Endothelial cell of umbilical vein (primary cell): ENCODE results near the gene CLCN5. TPM values are rescaled to one million over a fixed set of nuclear protein-coding genes. Genes with fewer than 3 reads are reported as not detected.

ENCODE experiments used
- BruUV-seq: library from RNA; stranded (reverse); fragments of 400-500 nt; replicated peaks from 2 replicates; lab custom pipeline; 2021; lab: Mats Ljungman, UMichigan
- CTCF ChIA-PET: fragments of 300-600, 350-600 bp; sonication (Branson Sonifier 250); formaldehyde crosslinking; loops from one replicate; lab custom pipeline; 2021; ENCODE audit warnings: antibody characterized with exemption, inconsistent platforms; lab: Charles Lee
- POLR2A ChIA-PET: fragments of 300-600, 350-600 bp; sonication (Branson Sonifier 250); formaldehyde crosslinking; loops from one replicate; lab custom pipeline; 2021; ENCODE audit warnings: antibody characterized with exemption, inconsistent platforms; lab: Charles Lee
- DNase-seq: peaks from one replicate; pipeline ENCODE4 v3.0.0-alpha.2; 2011; ENCODE audit warnings: low read depth, low spot score
- FAIRE-seq: peaks from 2 replicates; lab custom pipeline; 2011; peaks lifted over from hg19 to GRCh38; lab: Jason Lieb, UNC
- H2AFZ ChIP-seq: 2 replicates; pipeline ENCODE4 v1.6.0; 2012; ENCODE audit warnings: low read depth, low read length, control low read depth, inconsistent platforms
- H3K27ac ChIP-seq: 2 replicates; pipeline ENCODE4 v1.5.1; 2011; ENCODE audit warnings: low read depth, mild to moderate bottlenecking, control low read depth, low read length, moderate library complexity; ENCODE audit not compliant: insufficient read depth
- H3K27me3 ChIP-seq, 2 experiments: 2 replicates each; pipeline versions ENCODE4 v1.6.0 to v1.6.1; 2011; ENCODE audit warnings: low read length in 2 of 2, mixed read lengths in 1 of 2; ENCODE audit not compliant: control insufficient read depth in 2 of 2, insufficient read depth in 2 of 2
- H3K36me3 ChIP-seq, 2 experiments: 2 replicates in 1 of 2; 3 replicates in 1 of 2; pipeline ENCODE4 v1.5.1; 2011; ENCODE audit warnings: low read length in 2 of 2, mild to moderate bottlenecking in 1 of 2, moderate library complexity in 1 of 2; ENCODE audit not compliant: control insufficient read depth in 2 of 2, insufficient read depth in 2 of 2; ENCODE audit errors: extremely low read depth in 1 of 2
- H3K4me1 ChIP-seq: 3 replicates; pipeline ENCODE4 v1.5.1; 2011; ENCODE audit warnings: mild to moderate bottlenecking, low read length; ENCODE audit not compliant: control insufficient read depth, insufficient read depth; ENCODE audit errors: extremely low read depth
- H3K4me2 ChIP-seq: 2 replicates; pipeline ENCODE4 v1.6.1; 2011; ENCODE audit warnings: low read length, control low read depth, mixed read lengths; ENCODE audit not compliant: insufficient read depth
- H3K4me3 ChIP-seq, 3 experiments: fragments of 200-600 bp in 1 of 3; sonication (generic), shearing (Covaris generic) in 1 of 3; replicated peaks in 1 of 3; 2 replicates each; pipeline ENCODE4 v1.5.1; 2011 to 2016; ENCODE audit warnings: control low read depth in 3 of 3, low read length in 3 of 3, mild to moderate bottlenecking in 2 of 3, inconsistent platforms in 1 of 3, low read depth in 1 of 3, moderate library complexity in 1 of 3; ENCODE audit not compliant: insufficient read depth in 1 of 3
- H3K79me2 ChIP-seq: 2 replicates; pipeline ENCODE4 v1.6.0; 2012; ENCODE audit warnings: low read length, inconsistent platforms; ENCODE audit not compliant: control insufficient read depth, insufficient read depth
- H3K9ac ChIP-seq: replicated peaks from 2 replicates; pipeline ENCODE3; 2011; ENCODE audit warnings: low read length, control low read depth; ENCODE audit not compliant: insufficient read depth; ENCODE audit errors: extremely low read depth
- H3K9me1 ChIP-seq: replicated peaks from 3 replicates; pipeline ENCODE4 v1.6.0; 2011; ENCODE audit warnings: mild to moderate bottlenecking, low read length; ENCODE audit not compliant: control insufficient read depth, insufficient read depth; ENCODE audit errors: extremely low read depth
- H3K9me3 ChIP-seq: replicated peaks from 2 replicates; pipeline ENCODE4 v1.5.1; 2012; ENCODE audit warnings: low read length, inconsistent platforms; ENCODE audit not compliant: control insufficient read depth, insufficient read depth
- H4K20me1 ChIP-seq: replicated peaks from 2 replicates; pipeline ENCODE3; 2011; ENCODE audit warnings: mild to moderate bottlenecking, low read length; ENCODE audit not compliant: control insufficient read depth, insufficient read depth; ENCODE audit errors: extremely low read depth
- EZH2 ChIP-seq: IDR thresholded peaks from 2 replicates; pipeline ENCODE4 v1.6.1; 2012; ENCODE audit warnings: borderline replicate concordance, low read depth, mild to moderate bottlenecking, moderate library complexity, low read length, inconsistent platforms; ENCODE audit not compliant: severe bottlenecking
- FOS ChIP-seq: IDR thresholded peaks from 2 replicates; pipeline ENCODE4 v1.6.1; 2011; ENCODE audit warnings: mild to moderate bottlenecking, low read length, moderate library complexity, borderline replicate concordance; ENCODE audit not compliant: insufficient read depth
- GATA2 ChIP-seq: IDR thresholded peaks from 2 replicates; pipeline ENCODE4 v1.7.0; 2011; ENCODE audit warnings: low read depth, mild to moderate bottlenecking, moderate library complexity, mixed read lengths, low read length; ENCODE audit not compliant: insufficient read length, insufficient read depth
- JUN ChIP-seq: IDR thresholded peaks from 2 replicates; pipeline ENCODE4 v1.6.1; 2011; ENCODE audit warnings: borderline replicate concordance, low read depth; ENCODE audit not compliant: insufficient read length, insufficient read depth
- MAX ChIP-seq: IDR thresholded peaks from 2 replicates; pipeline ENCODE4 v1.6.1; 2011; ENCODE audit not compliant: insufficient read depth, insufficient read length
- MYC ChIP-seq: IDR thresholded peaks from one replicate; pipeline ENCODE4 v1.6.1; 2011; ENCODE audit warnings: mild to moderate bottlenecking, low read depth, low read length
- POLR2A ChIP-seq: IDR thresholded peaks from 2 replicates; pipeline ENCODE4 v1.6.1; 2012; ENCODE audit warnings: low read depth, mild to moderate bottlenecking, control low read depth, low read length
- POLR2AphosphoS5 ChIP-seq: IDR thresholded peaks from 2 replicates; pipeline ENCODE4 v1.6.1; 2012; ENCODE audit warnings: low read depth, mild to moderate bottlenecking, control low read depth, low read length, moderate library complexity; ENCODE audit not compliant: insufficient read depth
- dilution Hi-C: fragments of 300-500 bp; cut with MboI; formaldehyde crosslinking; loops from one replicate; pipeline ENCODE4 v1.15.0; 2019; ENCODE audit warnings: low sequenced_read_pairs; ENCODE audit not compliant: extremely low pct_ligation_motif_present
- intact Hi-C: fragments of 100-400 bp; cut with micrococcal nuclease; formaldehyde crosslinking; loops from one replicate; pipeline ENCODE4 v1.10.0; 2022
- polyA plus RNA-seq, 4 experiments: library from polyadenylated mRNA; depleted of rRNA in 3 of 4; stranded (reverse) in 3 of 4; unstranded in 1 of 4; fragments of >200 nt; gene quantifications; 2 replicates each; pipeline versions ENCODE4 v1.2.1 to v1.2.3, GENCODE V29; 2011 to 2012; ENCODE audit warnings: missing spikeins in 1 of 4
- total RNA-seq: library from RNA; stranded (reverse); gene quantifications from 2 replicates; pipeline ENCODE4 v1.2.3, GENCODE V29; 2021

Gene CLCN5
- total and polyA plus RNA-seq, 2 donors (not counting 3 experiments of a cell fraction or from before 2014, with no cell fraction given): 3.1 to 12.9 TPM

GRCh38 chrX:49930039-49930438 is 7.6 kb downstream of the CLCN5 start:
- H3K9me3 ChIP-seq: no peaks in the 10 kb centered on the region
- POLR2A ChIA-PET: no interaction called here
- H3K36me3 ChIP-seq: no peaks in the 10 kb centered on the region
- BruUV-seq: no TSS peak
- FAIRE-seq: peak; percentile 55
- H3K4me2 ChIP-seq: no peak overlapping the region
- H3K9ac ChIP-seq: no peak overlapping the region
- DNase-seq: peak; percentile 29
- intact Hi-C loops: no loop called here
- dilution Hi-C loops: no loop called here
- no peaks in the 10 kb centered on the region for H4K20me1 ChIP-seq
- H3K4me3 ChIP-seq: no peak overlapping the region
- H3K27ac ChIP-seq: no peak overlapping the region
- no peak for TF ChIP-seq EZH2
- TF ChIP-seq MYC: no peak
- no peak for TF ChIP-seq GATA2
- no peak for TF ChIP-seq FOS
- TF ChIP-seq JUN: no peak
- no peak for TF ChIP-seq POLR2A
- no peak for TF ChIP-seq POLR2AphosphoS5
- no peak for TF ChIP-seq MAX
- H2AFZ ChIP-seq: no peak overlapping the region
- CTCF ChIA-PET: no interaction called here
- no peaks in the 10 kb centered on the region for H3K79me2 ChIP-seq
- H3K27me3 ChIP-seq: no peaks in the 10 kb centered on the region
- H3K4me1 ChIP-seq: peaks cover 11% of the 10 kb centered on the region
- no peaks in the 10 kb centered on the region for H3K9me1 ChIP-seq

GRCh38 chrX:49932791-49933190 is 10.4 kb downstream of the CLCN5 start:
- dilution Hi-C loops (no loop called here), intact Hi-C loops (no loop called here)
- DNase-seq (no peak), FAIRE-seq (no peak)
- BruUV-seq: no TSS peak
- H3K27ac ChIP-seq: no peak overlapping the region
- no peaks in the 10 kb centered on the region for H3K9me1 ChIP-seq
- ChIA-PET CTCF (no interaction called here), POLR2A (no interaction called here)
- H3K27me3 ChIP-seq: no peaks in the 10 kb centered on the region
- no peaks in the 10 kb centered on the region for H4K20me1 ChIP-seq
- H3K4me1 ChIP-seq: peaks cover 11% of the 10 kb centered on the region
- H3K4me2 ChIP-seq: no peak overlapping the region
- H3K4me3 ChIP-seq: no peak overlapping the region
- no peak overlapping the region for H3K9ac ChIP-seq
- no peaks in the 10 kb centered on the region for H3K36me3 ChIP-seq
- no peak overlapping the region for H2AFZ ChIP-seq
- no peak for TF ChIP-seq FOS
- no peaks in the 10 kb centered on the region for H3K79me2 ChIP-seq
- H3K9me3 ChIP-seq: no peaks in the 10 kb centered on the region
